ENCODE results near the gene GRIK5. TPM values are rescaled to one million over a fixed set of nuclear protein-coding genes. Genes with fewer than 3 reads are reported as not detected.

The GRIK5 gene
- polyA plus RNA-seq, 1 donor (not counting 4 experiments of a cell fraction or from before 2014, with no cell fraction given) = 0.17 TPM

DNA sequence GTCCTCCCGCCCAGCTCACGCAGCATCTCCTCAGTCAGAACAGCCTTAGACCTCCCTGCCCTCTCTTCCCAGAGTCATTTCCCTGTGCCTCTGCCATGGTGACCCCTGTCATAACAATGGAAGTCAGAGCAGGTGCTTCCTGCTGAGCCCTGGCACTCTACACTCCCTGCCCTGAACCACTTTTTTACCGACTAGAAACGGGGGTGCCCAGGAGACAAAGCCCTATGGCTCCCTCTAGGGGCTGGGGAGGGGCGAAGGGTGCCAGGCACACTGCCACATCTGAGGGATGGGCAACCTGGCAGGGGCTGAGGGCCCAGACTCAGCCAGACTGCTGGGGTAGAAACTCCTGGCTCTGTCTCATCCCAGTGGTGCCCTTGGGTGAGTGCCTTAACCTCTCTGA, 22.3 kb upstream of the GRIK5 start:
- dilution Hi-C loops (cut with MboI; ENCODE audit: extremely low pct_ligation_motif_present, low sequenced_read_pairs) = no loop called here

GRCh38 chr19:42091742-42092141, 21.7 kb upstream of the GRIK5 start:
- H3K4me3 ChIP-seq (ENCODE audit: control insufficient read depth in 2 of 3, extremely low read depth in 1 of 3, insufficient read depth in 2 of 3, low read depth in 1 of 3, low read length in 3 of 3) = no peak overlapping the region
- no peak overlapping the region for H2AFZ ChIP-seq (ENCODE audit: control insufficient read depth, low read length)
- FAIRE-seq = no peak

More for the DNA sequence above, 22.3 kb upstream of the GRIK5 start:
- no peak overlapping the region for H2AFZ ChIP-seq (ENCODE audit: control insufficient read depth, low read length)
- no peaks in the 10 kb centered on the region for H3K27me3 ChIP-seq (ENCODE audit: control insufficient read depth, extremely low read depth, insufficient read depth, low read length)
- TF ChIP-seq, protein P1, sequence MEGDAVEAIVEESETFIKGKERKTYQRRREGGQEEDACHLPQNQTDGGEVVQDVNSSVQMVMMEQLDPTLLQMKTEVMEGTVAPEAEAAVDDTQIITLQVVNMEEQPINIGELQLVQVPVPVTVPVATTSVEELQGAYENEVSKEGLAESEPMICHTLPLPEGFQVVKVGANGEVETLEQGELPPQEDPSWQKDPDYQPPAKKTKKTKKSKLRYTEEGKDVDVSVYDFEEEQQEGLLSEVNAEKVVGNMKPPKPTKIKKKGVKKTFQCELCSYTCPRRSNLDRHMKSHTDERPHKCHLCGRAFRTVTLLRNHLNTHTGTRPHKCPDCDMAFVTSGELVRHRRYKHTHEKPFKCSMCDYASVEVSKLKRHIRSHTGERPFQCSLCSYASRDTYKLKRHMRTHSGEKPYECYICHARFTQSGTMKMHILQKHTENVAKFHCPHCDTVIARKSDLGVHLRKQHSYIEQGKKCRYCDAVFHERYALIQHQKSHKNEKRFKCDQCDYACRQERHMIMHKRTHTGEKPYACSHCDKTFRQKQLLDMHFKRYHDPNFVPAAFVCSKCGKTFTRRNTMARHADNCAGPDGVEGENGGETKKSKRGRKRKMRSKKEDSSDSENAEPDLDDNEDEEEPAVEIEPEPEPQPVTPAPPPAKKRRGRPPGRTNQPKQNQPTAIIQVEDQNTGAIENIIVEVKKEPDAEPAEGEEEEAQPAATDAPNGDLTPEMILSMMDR (optimal IDR thresholded peaks at IDR 0.05 in 1 of 3, IDR thresholded peaks at IDR 0.05 in 1 of 3, conservative IDR thresholded peaks at IDR 0.05 in 1 of 3; ENCODE audit: extremely low read depth in 1 of 3, insufficient read depth in 2 of 3, low read length in 3 of 3) = peak; percentile 72 to 86 (median 77)
- TF ChIP-seq EZH2 (IDR thresholded peaks at IDR 0.05; ENCODE audit: low read length) = no peak
- no peak for DNase-seq (ENCODE audit: low read depth, low spot score)
- no peaks in the 10 kb centered on the region for H3K36me3 ChIP-seq (ENCODE audit: control insufficient read depth in 2 of 2, extremely low read depth in 1 of 2, insufficient read depth in 2 of 2, low read length in 2 of 2)
- no peak overlapping the region for H3K4me3 ChIP-seq (ENCODE audit: control insufficient read depth in 2 of 3, extremely low read depth in 1 of 3, insufficient read depth in 2 of 3, low read depth in 1 of 3, low read length in 3 of 3)
- no peaks in the 10 kb centered on the region for H3K79me2 ChIP-seq (ENCODE audit: control insufficient read depth, insufficient read depth, low read length)
- no peak overlapping the region for H3K9ac ChIP-seq (ENCODE audit: control insufficient read depth, extremely low read depth, insufficient read depth, low read length)
- no peaks in the 10 kb centered on the region for H3K9me3 ChIP-seq (ENCODE audit: control insufficient read depth, low read depth, low read length)
- FAIRE-seq = no peak
- peaks cover 11% of the 10 kb centered on the region for H3K4me1 ChIP-seq (ENCODE audit: control insufficient read depth, extremely low read depth, insufficient read depth, low read length)
- H3K4me2 ChIP-seq (ENCODE audit: control insufficient read depth, extremely low read depth, insufficient read depth, low read depth, low read length) = no peak overlapping the region
- no peak overlapping the region for H3K27ac ChIP-seq (ENCODE audit: control insufficient read depth, insufficient read depth, low read length)
- H4K20me1 ChIP-seq (ENCODE audit: control insufficient read depth, extremely low read depth, insufficient read depth, low read length) = no peaks in the 10 kb centered on the region
- H3K9me1 ChIP-seq (ENCODE audit: control insufficient read depth, extremely low read depth, insufficient read depth, low read length) = no peaks in the 10 kb centered on the region

More at GRCh38 chr19:42091742-42092141, 21.7 kb upstream of the GRIK5 start:
- H3K9me1 ChIP-seq (ENCODE audit: control insufficient read depth, extremely low read depth, insufficient read depth, low read length) = no peaks in the 10 kb centered on the region
- no peaks in the 10 kb centered on the region for H4K20me1 ChIP-seq (ENCODE audit: control insufficient read depth, extremely low read depth, insufficient read depth, low read length)
- TF ChIP-seq EZH2 (IDR thresholded peaks at IDR 0.05; ENCODE audit: low read length) = no peak
- TF ChIP-seq, protein P1 (optimal IDR thresholded peaks at IDR 0.05 in 1 of 3, IDR thresholded peaks at IDR 0.05 in 1 of 3, conservative IDR thresholded peaks at IDR 0.05 in 1 of 3; ENCODE audit: extremely low read depth in 1 of 3, insufficient read depth in 2 of 3, low read length in 3 of 3) = no peak
- dilution Hi-C loops (cut with MboI; ENCODE audit: extremely low pct_ligation_motif_present, low sequenced_read_pairs) = no loop called here
- peaks cover 11% of the 10 kb centered on the region for H3K4me1 ChIP-seq (ENCODE audit: control insufficient read depth, extremely low read depth, insufficient read depth, low read length)
- no peak overlapping the region for H3K4me2 ChIP-seq (ENCODE audit: control insufficient read depth, extremely low read depth, insufficient read depth, low read depth, low read length)
- H3K9ac ChIP-seq (ENCODE audit: control insufficient read depth, extremely low read depth, insufficient read depth, low read length) = no peak overlapping the region
- no peaks in the 10 kb centered on the region for H3K36me3 ChIP-seq (ENCODE audit: control insufficient read depth in 2 of 2, extremely low read depth in 1 of 2, insufficient read depth in 2 of 2, low read length in 2 of 2)
- no peaks in the 10 kb centered on the region for H3K79me2 ChIP-seq (ENCODE audit: control insufficient read depth, insufficient read depth, low read length)
- H3K27me3 ChIP-seq (ENCODE audit: control insufficient read depth, extremely low read depth, insufficient read depth, low read length) = no peaks in the 10 kb centered on the region
- no peak for DNase-seq (ENCODE audit: low read depth, low spot score)
- no peak overlapping the region for H3K27ac ChIP-seq (ENCODE audit: control insufficient read depth, insufficient read depth, low read length)
- no peaks in the 10 kb centered on the region for H3K9me3 ChIP-seq (ENCODE audit: control insufficient read depth, low read depth, low read length)
